Gastrocnemius medialis (tissue), 4 donors: ENCODE data around the gene RMC1. TPM values are rescaled to one million over a fixed set of nuclear protein-coding genes. Genes with fewer than 3 reads are reported as not detected.
A peak's percentile ranks its signal among the peaks of the same experiment; 100 is the strongest.

Experiments
- ATAC-seq, 2 donors: fragments of 150-250 bp; one replicate each; pipeline ENCODE4 v1.9.1; 2016
- DNase-seq, 2 donors: peaks; one replicate each; pipeline ENCODE4 v3.0.0-alpha.2; 2019
- H3K27ac ChIP-seq, 4 donors: fragments of 200-600 bp; sonication (generic); 1 replicate in 1 of 4; 2 replicates in 3 of 4; pipeline ENCODE4 v1.5.1; 2016 to 2018; ENCODE audit warnings: mild to moderate bottlenecking in 2 of 4, moderate library complexity in 1 of 4
- H3K27me3 ChIP-seq, 3 donors: fragments of 200-600 bp; sonication (generic) in 2 of 3; 1 replicate in 1 of 3; 2 replicates in 2 of 3; pipeline versions ENCODE4 v1.5.1 to v1.6.0; 2016 to 2019; ENCODE audit warnings: mild to moderate bottlenecking in 1 of 3, moderate library complexity in 1 of 3
- H3K36me3 ChIP-seq, 2 donors: fragments of 200-600 bp; sonication (generic) in 1 of 2; one replicate each; pipeline ENCODE4 v1.5.1; 2017 to 2018
- H3K4me1 ChIP-seq, 2 donors: fragments of 200-600 bp; sonication (generic) in 1 of 2; one replicate each; pipeline ENCODE4 v1.5.1; 2016 to 2017; ENCODE audit warnings: mild to moderate bottlenecking in 2 of 2
- H3K4me3 ChIP-seq, 4 donors: fragments of 200-600 bp; sonication (generic) in 3 of 4; 1 replicate in 1 of 4; 2 replicates in 3 of 4; pipeline ENCODE4 v1.5.1; 2016 to 2019; ENCODE audit warnings: mild to moderate bottlenecking in 2 of 4
- H3K9me3 ChIP-seq, 3 donors: fragments of 200-600 bp; sonication (generic) in 2 of 3; 1 replicate in 1 of 3; 2 replicates in 2 of 3; pipeline ENCODE4 v1.5.1; 2016 to 2019
- CTCF ChIP-seq, 5 experiments: fragments of 450-650 bp in 3 of 5; fragments of 200-600 bp in 2 of 5; sonication (generic) in 2 of 5; IDR thresholded peaks in 4 of 5; conservative IDR thresholded peaks in 1 of 5; 1 replicate in 4 of 5; 2 replicates in 1 of 5; pipeline ENCODE4 v1.5.1; 2016 to 2019; ENCODE audit warnings: antibody characterized with exemption in 5 of 5, mild to moderate bottlenecking in 3 of 5, moderate library complexity in 3 of 5
- POLR2A ChIP-seq, 2 donors: fragments of 450-650 bp; IDR thresholded peaks; one replicate each; pipeline ENCODE4 v1.6.1; 2017; ENCODE audit warnings: antibody characterized with exemption in 2 of 2, mild to moderate bottlenecking in 2 of 2, moderate library complexity in 2 of 2
- in situ Hi-C, 4 donors: fragments of 200-750 bp; cut with MboI; loops; one replicate each; pipeline versions ENCODE4 v1.15.0 to v1.8.0; 2017; ENCODE audit warnings: low sequenced_read_pairs in 4 of 4
- intact Hi-C: fragments of 100-400 bp; cut with DNase I; formaldehyde crosslinking; loops from one replicate; pipeline ENCODE4 v1.15.1; 2023; ENCODE audit warnings: low total_unique reads
- total RNA-seq, 4 donors: library from RNA; depleted of rRNA; stranded (reverse); fragments of >200 nt; gene quantifications; one replicate each; pipeline versions ENCODE4 v1.1.0 to v1.2.3, GENCODE V29; 2016

RMC1 gene
- total RNA-seq, 4 donors from 2014 or later = 20.1 to 27.3 (median 25.2) TPM

- TF ChIP-seq CTCF (IDR thresholded peaks at IDR 0.05 in 4 of 5, conservative IDR thresholded peaks at IDR 0.05 in 1 of 5) = no peak
- TF ChIP-seq POLR2A (IDR thresholded peaks at IDR 0.05) = no peak
- Histone ChIP-seq H3K36me3 (no peaks in the 10 kb centered on the region), H3K27me3 (no peaks in the 10 kb centered on the region), H3K4me1 (peaks cover 19 to 26% of the 10 kb centered on the region in 2 donors), H3K4me3 (no peak overlapping the region), H3K27ac (no peak overlapping the region), H3K9me3 (no peaks in the 10 kb centered on the region)
- no peak for ATAC-seq
- intact Hi-C loops (no loop called here), in situ Hi-C loops (loop anchor here in 1 of 4 donors (25.0 kb wide), 1 partner anchor 441 kb away; the partner anchor contains the start of gene CABLES1)
- DNase-seq = no peak
Measured at GRCh38 chr18:23578067-23578701, 74.9 kb downstream of the RMC1 start.

DNA sequence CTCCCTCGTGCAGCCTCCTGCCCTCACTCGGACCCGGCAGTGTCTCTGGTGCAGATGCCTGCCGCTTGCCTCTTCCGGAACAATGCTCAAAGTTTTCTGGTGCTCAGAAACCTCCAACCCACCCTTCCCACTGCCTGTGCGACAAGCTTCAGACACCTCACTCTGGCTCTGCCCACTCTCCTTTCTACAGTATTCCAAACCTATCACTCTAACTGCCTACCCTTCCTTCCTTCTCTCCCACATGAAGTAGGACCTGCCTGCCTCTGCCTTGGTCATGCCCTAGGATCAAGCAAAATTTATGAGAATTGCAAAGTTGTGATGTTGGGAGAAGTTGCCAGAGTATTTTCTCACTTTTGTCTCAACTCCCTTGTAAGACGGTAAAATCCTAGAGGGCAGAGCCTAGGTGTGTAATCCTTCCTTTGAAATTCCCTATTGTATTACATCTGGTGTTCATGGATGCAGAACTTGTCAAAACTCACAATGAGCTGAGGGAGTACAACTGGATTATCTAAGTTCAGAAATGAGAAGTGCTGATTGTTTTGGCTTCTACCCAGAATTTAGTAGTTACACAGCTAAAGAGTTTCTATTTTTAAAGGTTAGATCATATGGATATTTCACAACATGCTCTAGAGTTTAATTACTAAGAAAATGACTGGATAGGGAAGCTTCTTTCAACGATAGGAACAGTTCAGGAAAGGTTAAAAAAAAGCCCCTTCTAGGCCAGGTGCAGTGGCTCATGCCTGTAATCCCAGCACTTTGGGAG lies 75.8 kb downstream of the RMC1 start:
- DNase-seq = no peak
- Histone ChIP-seq H3K4me1 (peaks cover 19 to 25% of the 10 kb centered on the region in 2 donors), H3K36me3 (no peaks in the 10 kb centered on the region), H3K4me3 (no peak overlapping the region), H3K9me3 (no peaks in the 10 kb centered on the region), H3K27me3 (no peaks in the 10 kb centered on the region), H3K27ac (no peak overlapping the region)
- TF ChIP-seq CTCF (IDR thresholded peaks at IDR 0.05 in 4 of 5, conservative IDR thresholded peaks at IDR 0.05 in 1 of 5) (no peak), POLR2A (IDR thresholded peaks at IDR 0.05) (no peak)
- in situ Hi-C loops (loop anchor here in 1 of 4 donors (25.0 kb wide), 1 partner anchor 442 kb away; the partner anchor contains the start of gene CABLES1), intact Hi-C loops (no loop called here)
- ATAC-seq = peak in 1 of 2 donors; percentile 63

DNA sequence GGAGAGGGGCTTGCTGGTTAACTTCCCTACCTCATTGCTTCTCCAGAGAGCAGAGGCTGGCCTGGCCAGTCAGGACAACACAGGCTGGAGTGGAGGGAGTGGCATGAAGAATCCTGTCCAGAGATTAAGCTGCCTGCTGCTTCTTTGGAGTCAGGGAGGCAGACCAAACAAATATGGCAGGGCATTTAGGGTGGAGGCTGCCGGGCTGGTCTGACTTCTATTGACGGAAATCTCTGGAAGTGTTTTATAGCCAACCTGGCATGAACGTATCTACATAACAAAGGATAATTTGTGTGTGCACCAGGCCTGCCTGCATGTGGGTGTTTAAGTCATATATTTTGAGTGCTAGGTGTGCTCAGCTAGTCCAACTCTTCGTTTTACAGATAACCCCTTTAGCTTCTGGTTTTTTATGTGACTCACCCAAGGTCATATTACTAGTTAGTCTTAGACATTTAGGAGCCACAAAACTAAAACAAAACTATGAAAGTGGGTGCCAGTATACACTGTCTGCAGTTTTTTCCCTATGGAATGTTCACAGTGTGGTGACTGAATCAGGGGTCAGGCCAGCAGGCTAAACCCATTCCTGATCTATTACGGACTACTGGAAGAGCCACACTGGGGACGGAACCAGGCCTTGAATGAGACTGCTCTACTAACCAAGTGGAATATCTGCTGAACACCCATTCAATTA lies 77.5 kb downstream of the RMC1 start:
- no peak overlapping the region for H3K27ac ChIP-seq
- H3K9me3 ChIP-seq = no peaks in the 10 kb centered on the region
- H3K4me1 ChIP-seq = peaks cover 20 to 22% of the 10 kb centered on the region in 2 donors
- TF ChIP-seq CTCF (IDR thresholded peaks at IDR 0.05 in 4 of 5, conservative IDR thresholded peaks at IDR 0.05 in 1 of 5) (no peak), POLR2A (IDR thresholded peaks at IDR 0.05) (no peak)
- no peaks in the 10 kb centered on the region for H3K36me3 ChIP-seq
- in situ Hi-C loops = loop anchor here in 3 of 4 donors (5.0 to 25.0 kb wide), 3 partner anchors 64 to 444 kb away; partner anchors contain the start of gene CABLES1 (in 1 of the 3)
- no peaks in the 10 kb centered on the region for H3K27me3 ChIP-seq
- no peak overlapping the region for H3K4me3 ChIP-seq
- intact Hi-C loops = loop anchor here (10.0 kb wide), 2 partner anchors 634 to 646 kb away; partner anchors contain the start of gene RBBP8
- no peak for DNase-seq
- ATAC-seq = no peak

Other genes with a start within 250 kb of the RMC1 start
- 100 to 1,000 TPM in 3 of 4 donors, 10 to 100 TPM in 1; 77.3 to 220 (median 114) TPM for gene RIOK3, start 50.2 kb upstream of the RMC1 start, total RNA-seq
- 10 to 100 TPM; 35.7 to 99.4 (median 46.2) TPM for gene NPC1, start 83.0 kb downstream of the RMC1 start, total RNA-seq
- gene ANKRD29, start 159.4 kb downstream of the RMC1 start, total RNA-seq = 1 to 10 TPM in 3 of 4 donors, under 1 TPM in 1; 0.93 to 2.8 (median 1.6) TPM
- gene LAMA3, start 185.9 kb downstream of the RMC1 start, total RNA-seq = 1 to 10 TPM; 1.1 to 5.3 (median 2.1) TPM